ENCODE data around the gene SEZ6.

The SEZ6 gene

GRCh38 chr17:28928061-28928460 lies 77.8 kb downstream of the SEZ6 start:
- no peak overlapping the region for H3K4me3 ChIP-seq (ENCODE audit: low read length)
- H3K27me3 ChIP-seq (ENCODE audit: insufficient read depth, low read length), result no peaks in the 10 kb centered on the region
- WGBS, result 98% methylated on average over 2 of the region's 2 CpGs
- no peaks in the 10 kb centered on the region for H3K9me3 ChIP-seq (ENCODE audit: insufficient read depth, low read depth, low read length)
- H3K27ac ChIP-seq (ENCODE audit: low read depth, low read length), result no peak overlapping the region
- H3K9ac ChIP-seq (ENCODE audit: low read depth, low read length), result no peak overlapping the region
- peaks cover 50% of the 10 kb centered on the region for H3K36me3 ChIP-seq (ENCODE audit: insufficient read depth, low read length)
- H3K4me1 ChIP-seq (ENCODE audit: insufficient read depth, low read length), result no peaks in the 10 kb centered on the region

- no peak overlapping the region for H3K4me3 ChIP-seq (ENCODE audit: low read length)
- peaks cover 61% of the 10 kb centered on the region for H3K36me3 ChIP-seq (ENCODE audit: insufficient read depth, low read length)
- no peak overlapping the region for H3K27ac ChIP-seq (ENCODE audit: low read depth, low read length)
- no peak overlapping the region for H3K9ac ChIP-seq (ENCODE audit: low read depth, low read length)
- WGBS, result 98% methylated on average over 4 of the region's 4 CpGs
- H3K9me3 ChIP-seq (ENCODE audit: insufficient read depth, low read depth, low read length), result no peaks in the 10 kb centered on the region
- no peaks in the 10 kb centered on the region for H3K27me3 ChIP-seq (ENCODE audit: insufficient read depth, low read length)
- no peaks in the 10 kb centered on the region for H3K4me1 ChIP-seq (ENCODE audit: insufficient read depth, low read length)
These were observed 79.0 kb downstream of the SEZ6 start for GRCh38 chr17:28926786-28927185.

- no peaks in the 10 kb centered on the region for H3K27me3 ChIP-seq (ENCODE audit: insufficient read depth, low read length)
- H3K27ac ChIP-seq (ENCODE audit: low read depth, low read length), result no peak overlapping the region
- WGBS, result 95% methylated on average over 2 of the region's 2 CpGs
- no peaks in the 10 kb centered on the region for H3K4me1 ChIP-seq (ENCODE audit: insufficient read depth, low read length)
- no peaks in the 10 kb centered on the region for H3K9me3 ChIP-seq (ENCODE audit: insufficient read depth, low read depth, low read length)
- H3K4me3 ChIP-seq (ENCODE audit: low read length), result no peak overlapping the region
- H3K36me3 ChIP-seq (ENCODE audit: insufficient read depth, low read length), result peaks cover 66% of the 10 kb centered on the region
- no peak overlapping the region for H3K9ac ChIP-seq (ENCODE audit: low read depth, low read length)
These were observed 79.5 kb downstream of the SEZ6 start for GRCh38 chr17:28926366-28926765.

GRCh38 chr17:28925912-28926365 lies 79.9 kb downstream of the SEZ6 start:
- no peak overlapping the region for H3K9ac ChIP-seq (ENCODE audit: low read depth, low read length)
- H3K9me3 ChIP-seq (ENCODE audit: insufficient read depth, low read depth, low read length), result no peaks in the 10 kb centered on the region
- 94% methylated on average over 2 of the region's 2 CpGs for WGBS
- H3K4me3 ChIP-seq (ENCODE audit: low read length), result no peak overlapping the region
- H3K27me3 ChIP-seq (ENCODE audit: insufficient read depth, low read length), result no peaks in the 10 kb centered on the region
- peaks cover 70% of the 10 kb centered on the region for H3K36me3 ChIP-seq (ENCODE audit: insufficient read depth, low read length)
- H3K4me1 ChIP-seq (ENCODE audit: insufficient read depth, low read length), result no peaks in the 10 kb centered on the region
- no peak overlapping the region for H3K27ac ChIP-seq (ENCODE audit: low read depth, low read length)

GRCh38 chr17:28920201-28920600 lies 85.6 kb downstream of the SEZ6 start:
- Histone ChIP-seq H3K4me3 (ENCODE audit: low read length) (no peak overlapping the region), H3K27me3 (ENCODE audit: insufficient read depth, low read length) (no peaks in the 10 kb centered on the region), H3K4me1 (ENCODE audit: insufficient read depth, low read length) (no peaks in the 10 kb centered on the region), H3K27ac (ENCODE audit: low read depth, low read length) (no peak overlapping the region), H3K36me3 (ENCODE audit: insufficient read depth, low read length) (peaks cover 94% of the 10 kb centered on the region), H3K9ac (ENCODE audit: low read depth, low read length) (no peak overlapping the region), H3K9me3 (ENCODE audit: insufficient read depth, low read depth, low read length) (no peaks in the 10 kb centered on the region)

- H3K36me3 ChIP-seq (ENCODE audit: insufficient read depth, low read length), result peaks cover 96% of the 10 kb centered on the region
- H3K4me3 ChIP-seq (ENCODE audit: low read length), result no peak overlapping the region
- H3K27me3 ChIP-seq (ENCODE audit: insufficient read depth, low read length), result no peaks in the 10 kb centered on the region
- no peaks in the 10 kb centered on the region for H3K9me3 ChIP-seq (ENCODE audit: insufficient read depth, low read depth, low read length)
- no peak overlapping the region for H3K27ac ChIP-seq (ENCODE audit: low read depth, low read length)
- 94% methylated on average over 2 of the region's 2 CpGs for WGBS
- no peak overlapping the region for H3K9ac ChIP-seq (ENCODE audit: low read depth, low read length)
- H3K4me1 ChIP-seq (ENCODE audit: insufficient read depth, low read length), result no peaks in the 10 kb centered on the region
These were observed 87.5 kb downstream of the SEZ6 start for GRCh38 chr17:28918295-28918694.

GRCh38 chr17:28917465-28917864 lies 88.4 kb downstream of the SEZ6 start:
- WGBS, result 95% methylated on average over 5 of the region's 5 CpGs

GRCh38 chr17:28917029-28917428 lies 88.8 kb downstream of the SEZ6 start:
- H3K36me3 ChIP-seq (ENCODE audit: insufficient read depth, low read length), result peaks cover 96% of the 10 kb centered on the region
- peak overlapping the region; percentile 8; the same call in 1 of the 2 replicates for H3K27ac ChIP-seq (ENCODE audit: low read depth, low read length)

More at GRCh38 chr17:28917465-28917864, 88.4 kb downstream of the SEZ6 start:
- peak overlapping the region; percentile 8; the same call in 1 of the 2 replicates for H3K27ac ChIP-seq (ENCODE audit: low read depth, low read length)
- no peak overlapping the region for H3K9ac ChIP-seq (ENCODE audit: low read depth, low read length)
- H3K36me3 ChIP-seq (ENCODE audit: insufficient read depth, low read length), result peaks cover 96% of the 10 kb centered on the region
- H3K27me3 ChIP-seq (ENCODE audit: insufficient read depth, low read length), result no peaks in the 10 kb centered on the region
- no peaks in the 10 kb centered on the region for H3K9me3 ChIP-seq (ENCODE audit: insufficient read depth, low read depth, low read length)
- no peak overlapping the region for H3K4me3 ChIP-seq (ENCODE audit: low read length)
- no peaks in the 10 kb centered on the region for H3K4me1 ChIP-seq (ENCODE audit: insufficient read depth, low read length)

GRCh38 chr17:28916302-28916934 lies 89.4 kb downstream of the SEZ6 start:
- Histone ChIP-seq H3K27me3 (ENCODE audit: insufficient read depth, low read length) (no peaks in the 10 kb centered on the region), H3K4me1 (ENCODE audit: insufficient read depth, low read length) (no peaks in the 10 kb centered on the region), H3K9me3 (ENCODE audit: insufficient read depth, low read depth, low read length) (no peaks in the 10 kb centered on the region), H3K4me3 (ENCODE audit: low read length) (no peak overlapping the region), H3K9ac (ENCODE audit: low read depth, low read length) (no peak overlapping the region), H3K27ac (ENCODE audit: low read depth, low read length) (no peak overlapping the region), H3K36me3 (ENCODE audit: insufficient read depth, low read length) (peaks cover 96% of the 10 kb centered on the region)
- WGBS, result 73% methylated on average over 6 of the region's 6 CpGs

More at GRCh38 chr17:28917029-28917428, 88.8 kb downstream of the SEZ6 start:
- Histone ChIP-seq H3K9ac (ENCODE audit: low read depth, low read length) (no peak overlapping the region), H3K9me3 (ENCODE audit: insufficient read depth, low read depth, low read length) (no peaks in the 10 kb centered on the region), H3K4me3 (ENCODE audit: low read length) (no peak overlapping the region), H3K27me3 (ENCODE audit: insufficient read depth, low read length) (no peaks in the 10 kb centered on the region), H3K4me1 (ENCODE audit: insufficient read depth, low read length) (no peaks in the 10 kb centered on the region)
- 98% methylated on average over 12 of the region's 12 CpGs for WGBS

- Histone ChIP-seq H3K27me3 (ENCODE audit: insufficient read depth, low read length) (no peaks in the 10 kb centered on the region), H3K36me3 (ENCODE audit: insufficient read depth, low read length) (peaks cover 99% of the 10 kb centered on the region), H3K4me1 (ENCODE audit: insufficient read depth, low read length) (peaks cover 7% of the 10 kb centered on the region; the same call in 1 of the 2 replicates), H3K9me3 (ENCODE audit: insufficient read depth, low read depth, low read length) (no peaks in the 10 kb centered on the region), H3K27ac (ENCODE audit: low read depth, low read length) (no peak overlapping the region), H3K4me3 (ENCODE audit: low read length) (no peak overlapping the region), H3K9ac (ENCODE audit: low read depth, low read length) (no peak overlapping the region)
- WGBS, result 96% methylated on average over 6 of the region's 6 CpGs
These were observed 92.9 kb downstream of the SEZ6 start for GRCh38 chr17:28912938-28913333.

- Histone ChIP-seq H3K4me1 (ENCODE audit: insufficient read depth, low read length) (peaks cover 7% of the 10 kb centered on the region; the same call in 1 of the 2 replicates), H3K27ac (ENCODE audit: low read depth, low read length) (no peak overlapping the region), H3K27me3 (ENCODE audit: insufficient read depth, low read length) (no peaks in the 10 kb centered on the region), H3K36me3 (ENCODE audit: insufficient read depth, low read length) (peaks cover 99% of the 10 kb centered on the region), H3K9me3 (ENCODE audit: insufficient read depth, low read depth, low read length) (no peaks in the 10 kb centered on the region), H3K4me3 (ENCODE audit: low read length) (no peak overlapping the region), H3K9ac (ENCODE audit: low read depth, low read length) (no peak overlapping the region)
- WGBS, result 96% methylated on average over 20 of the region's 20 CpGs
These were observed 93.4 kb downstream of the SEZ6 start for GRCh38 chr17:28912281-28912937.
